ENCODE data around the gene MOB3A.

DNA sequence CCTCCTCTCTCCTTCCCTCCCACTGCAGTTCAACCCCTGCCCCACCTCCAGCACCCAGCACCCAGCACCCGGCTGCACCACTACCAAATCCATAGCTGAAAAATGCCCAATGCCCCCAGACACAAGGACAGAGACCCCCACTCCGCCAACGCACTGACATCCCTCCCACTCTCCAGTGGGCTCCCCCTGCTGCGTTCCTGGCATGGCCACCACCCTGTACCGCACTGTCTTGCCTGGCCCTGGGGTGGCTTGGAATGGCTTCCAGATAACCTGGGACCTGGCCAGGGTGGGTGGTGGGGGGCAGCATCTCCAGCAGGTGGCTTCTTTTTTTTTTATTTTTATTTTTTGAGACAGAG, 39.3 kb downstream of the MOB3A start:
- TF ChIP-seq, protein P1, sequence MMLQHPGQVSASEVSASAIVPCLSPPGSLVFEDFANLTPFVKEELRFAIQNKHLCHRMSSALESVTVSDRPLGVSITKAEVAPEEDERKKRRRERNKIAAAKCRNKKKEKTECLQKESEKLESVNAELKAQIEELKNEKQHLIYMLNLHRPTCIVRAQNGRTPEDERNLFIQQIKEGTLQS (IDR thresholded peaks at IDR 0.05) = no peak
- TF ChIP-seq, protein P2, sequence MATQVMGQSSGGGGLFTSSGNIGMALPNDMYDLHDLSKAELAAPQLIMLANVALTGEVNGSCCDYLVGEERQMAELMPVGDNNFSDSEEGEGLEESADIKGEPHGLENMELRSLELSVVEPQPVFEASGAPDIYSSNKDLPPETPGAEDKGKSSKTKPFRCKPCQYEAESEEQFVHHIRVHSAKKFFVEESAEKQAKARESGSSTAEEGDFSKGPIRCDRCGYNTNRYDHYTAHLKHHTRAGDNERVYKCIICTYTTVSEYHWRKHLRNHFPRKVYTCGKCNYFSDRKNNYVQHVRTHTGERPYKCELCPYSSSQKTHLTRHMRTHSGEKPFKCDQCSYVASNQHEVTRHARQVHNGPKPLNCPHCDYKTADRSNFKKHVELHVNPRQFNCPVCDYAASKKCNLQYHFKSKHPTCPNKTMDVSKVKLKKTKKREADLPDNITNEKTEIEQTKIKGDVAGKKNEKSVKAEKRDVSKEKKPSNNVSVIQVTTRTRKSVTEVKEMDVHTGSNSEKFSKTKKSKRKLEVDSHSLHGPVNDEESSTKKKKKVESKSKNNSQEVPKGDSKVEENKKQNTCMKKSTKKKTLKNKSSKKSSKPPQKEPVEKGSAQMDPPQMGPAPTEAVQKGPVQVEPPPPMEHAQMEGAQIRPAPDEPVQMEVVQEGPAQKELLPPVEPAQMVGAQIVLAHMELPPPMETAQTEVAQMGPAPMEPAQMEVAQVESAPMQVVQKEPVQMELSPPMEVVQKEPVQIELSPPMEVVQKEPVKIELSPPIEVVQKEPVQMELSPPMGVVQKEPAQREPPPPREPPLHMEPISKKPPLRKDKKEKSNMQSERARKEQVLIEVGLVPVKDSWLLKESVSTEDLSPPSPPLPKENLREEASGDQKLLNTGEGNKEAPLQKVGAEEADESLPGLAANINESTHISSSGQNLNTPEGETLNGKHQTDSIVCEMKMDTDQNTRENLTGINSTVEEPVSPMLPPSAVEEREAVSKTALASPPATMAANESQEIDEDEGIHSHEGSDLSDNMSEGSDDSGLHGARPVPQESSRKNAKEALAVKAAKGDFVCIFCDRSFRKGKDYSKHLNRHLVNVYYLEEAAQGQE (IDR thresholded peaks at IDR 0.05) = no peak
- TF ChIP-seq RAD21 (IDR thresholded peaks at IDR 0.05) (no peak), SP1 (IDR thresholded peaks at IDR 0.05) (no peak), EGR1 (IDR thresholded peaks at IDR 0.05; ENCODE audit: low read depth in 2 of 2) (no peak), NR2F2 (IDR thresholded peaks at IDR 0.05) (no peak), FOXA1 (IDR thresholded peaks at IDR 0.05) (no peak), TAF1 (conservative IDR thresholded peaks at IDR 0.05) (no peak), GABPA (IDR thresholded peaks at IDR 0.05 in 1 of 2, conservative IDR thresholded peaks at IDR 0.05 in 1 of 2) (no peak)
- TF ChIP-seq, protein P3, sequence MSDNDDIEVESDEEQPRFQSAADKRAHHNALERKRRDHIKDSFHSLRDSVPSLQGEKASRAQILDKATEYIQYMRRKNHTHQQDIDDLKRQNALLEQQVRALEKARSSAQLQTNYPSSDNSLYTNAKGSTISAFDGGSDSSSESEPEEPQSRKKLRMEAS (IDR thresholded peaks at IDR 0.05) = no peak
- TF ChIP-seq, protein P4, sequence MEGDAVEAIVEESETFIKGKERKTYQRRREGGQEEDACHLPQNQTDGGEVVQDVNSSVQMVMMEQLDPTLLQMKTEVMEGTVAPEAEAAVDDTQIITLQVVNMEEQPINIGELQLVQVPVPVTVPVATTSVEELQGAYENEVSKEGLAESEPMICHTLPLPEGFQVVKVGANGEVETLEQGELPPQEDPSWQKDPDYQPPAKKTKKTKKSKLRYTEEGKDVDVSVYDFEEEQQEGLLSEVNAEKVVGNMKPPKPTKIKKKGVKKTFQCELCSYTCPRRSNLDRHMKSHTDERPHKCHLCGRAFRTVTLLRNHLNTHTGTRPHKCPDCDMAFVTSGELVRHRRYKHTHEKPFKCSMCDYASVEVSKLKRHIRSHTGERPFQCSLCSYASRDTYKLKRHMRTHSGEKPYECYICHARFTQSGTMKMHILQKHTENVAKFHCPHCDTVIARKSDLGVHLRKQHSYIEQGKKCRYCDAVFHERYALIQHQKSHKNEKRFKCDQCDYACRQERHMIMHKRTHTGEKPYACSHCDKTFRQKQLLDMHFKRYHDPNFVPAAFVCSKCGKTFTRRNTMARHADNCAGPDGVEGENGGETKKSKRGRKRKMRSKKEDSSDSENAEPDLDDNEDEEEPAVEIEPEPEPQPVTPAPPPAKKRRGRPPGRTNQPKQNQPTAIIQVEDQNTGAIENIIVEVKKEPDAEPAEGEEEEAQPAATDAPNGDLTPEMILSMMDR (IDR thresholded peaks at IDR 0.05; ENCODE audit: low read depth, low read length, missing input control) = no peak
